Central memory CD4-positive, alpha-beta T cell (primary cell): ENCODE results near the gene GGA1.

ENCODE experiments used
- DNase-seq: peaks from one replicate; pipeline ENCODE4 v3.0.0; 2022

The GGA1 gene

GRCh38 chr22:37631448-37632173, 23.0 kb downstream of the GGA1 start:
- DNase-seq, result no peak

- no peak for DNase-seq
Measured at GRCh38 chr22:37632174-37633088, 23.8 kb downstream of the GGA1 start.

DNA sequence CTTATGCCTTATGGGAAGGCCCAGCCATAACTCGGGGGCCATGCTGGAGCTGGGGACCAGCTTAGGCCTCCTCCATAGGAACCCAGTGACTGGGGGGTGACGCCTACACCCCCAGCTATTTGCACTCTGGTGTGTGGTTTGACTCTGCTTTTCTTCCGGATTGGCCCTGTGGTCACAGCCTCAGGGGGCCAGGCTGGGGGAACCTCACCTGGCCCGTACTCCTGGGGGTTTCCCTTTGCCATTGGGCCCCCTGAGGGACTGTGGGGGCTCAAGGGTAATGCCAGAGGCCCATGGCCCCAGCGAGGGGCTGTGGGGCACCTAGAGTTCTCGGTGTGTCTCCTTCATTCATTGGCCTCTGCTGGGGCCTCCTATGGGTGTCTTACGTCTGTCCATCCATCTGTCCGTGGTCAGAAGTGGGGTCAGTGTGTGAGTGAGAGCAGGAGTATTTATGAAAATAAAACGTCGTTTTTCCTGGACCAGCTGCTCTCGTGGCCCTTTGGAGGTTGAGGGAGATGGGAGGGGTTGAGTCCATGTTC, 24.5 kb downstream of the GGA1 start:
- DNase-seq, result peak; percentile 39

DNA sequence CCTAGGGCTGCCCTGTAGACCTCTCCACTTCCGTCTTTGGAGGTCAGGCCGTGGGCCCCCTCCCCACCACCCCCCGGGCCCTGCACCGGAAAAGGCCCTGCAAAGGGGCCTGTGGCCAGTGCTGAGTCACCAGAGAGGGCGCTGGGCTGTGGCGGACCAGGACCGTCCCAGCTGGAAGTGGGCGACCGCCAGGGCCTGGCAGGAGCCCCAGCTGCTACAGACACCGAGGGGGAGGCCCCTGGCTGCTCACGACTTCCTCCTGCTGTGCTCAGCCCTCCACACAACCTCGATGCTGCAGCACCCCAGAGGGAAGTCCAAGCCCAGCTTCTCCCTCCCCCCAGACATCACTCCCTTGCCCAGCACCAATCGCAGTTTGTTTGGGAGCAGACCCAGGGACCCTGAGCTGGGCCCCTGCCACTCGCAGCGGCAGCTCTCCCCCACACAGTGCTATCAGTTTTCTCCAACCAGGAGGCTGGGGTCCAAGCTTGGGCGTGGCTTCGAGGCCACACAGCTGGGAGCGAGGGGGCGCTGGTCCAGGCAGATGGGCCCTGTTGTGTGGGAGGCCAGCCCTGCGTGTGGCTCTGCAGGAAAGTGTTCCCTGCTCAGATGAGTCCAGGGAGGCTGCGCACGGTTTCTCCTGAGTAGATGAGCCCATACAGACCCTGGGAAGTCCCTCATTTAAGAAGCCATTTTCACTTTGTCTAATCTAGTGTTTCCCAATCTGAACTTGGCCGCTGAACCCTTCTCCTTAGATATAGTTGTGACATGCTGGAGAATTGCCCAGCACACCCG, 25.2 kb downstream of the GGA1 start:
- peak; percentile 42 for DNase-seq

- no peak for DNase-seq
Measured at GRCh38 chr22:37634417-37634924, 25.8 kb downstream of the GGA1 start.

DNA sequence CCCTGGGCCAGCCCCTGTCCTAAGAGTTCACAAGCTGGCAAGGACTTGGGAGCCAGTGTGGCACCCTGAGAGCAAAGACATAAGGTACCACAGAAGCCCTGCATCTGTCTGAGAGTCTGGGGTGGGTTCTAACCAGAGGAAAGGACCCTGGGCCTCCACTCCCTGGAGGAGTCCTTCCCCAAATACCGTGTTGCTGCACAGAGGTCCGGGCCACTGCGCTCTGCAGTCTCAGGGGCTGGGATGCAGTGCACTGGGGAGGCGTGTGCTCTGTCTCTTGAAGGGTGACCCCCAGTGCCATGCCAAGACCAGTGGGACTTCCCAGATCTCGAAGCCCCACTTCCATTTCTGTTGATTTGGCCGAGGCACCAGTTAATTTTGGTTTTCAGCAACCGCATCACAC, 26.5 kb downstream of the GGA1 start:
- DNase-seq, result no peak

DNA sequence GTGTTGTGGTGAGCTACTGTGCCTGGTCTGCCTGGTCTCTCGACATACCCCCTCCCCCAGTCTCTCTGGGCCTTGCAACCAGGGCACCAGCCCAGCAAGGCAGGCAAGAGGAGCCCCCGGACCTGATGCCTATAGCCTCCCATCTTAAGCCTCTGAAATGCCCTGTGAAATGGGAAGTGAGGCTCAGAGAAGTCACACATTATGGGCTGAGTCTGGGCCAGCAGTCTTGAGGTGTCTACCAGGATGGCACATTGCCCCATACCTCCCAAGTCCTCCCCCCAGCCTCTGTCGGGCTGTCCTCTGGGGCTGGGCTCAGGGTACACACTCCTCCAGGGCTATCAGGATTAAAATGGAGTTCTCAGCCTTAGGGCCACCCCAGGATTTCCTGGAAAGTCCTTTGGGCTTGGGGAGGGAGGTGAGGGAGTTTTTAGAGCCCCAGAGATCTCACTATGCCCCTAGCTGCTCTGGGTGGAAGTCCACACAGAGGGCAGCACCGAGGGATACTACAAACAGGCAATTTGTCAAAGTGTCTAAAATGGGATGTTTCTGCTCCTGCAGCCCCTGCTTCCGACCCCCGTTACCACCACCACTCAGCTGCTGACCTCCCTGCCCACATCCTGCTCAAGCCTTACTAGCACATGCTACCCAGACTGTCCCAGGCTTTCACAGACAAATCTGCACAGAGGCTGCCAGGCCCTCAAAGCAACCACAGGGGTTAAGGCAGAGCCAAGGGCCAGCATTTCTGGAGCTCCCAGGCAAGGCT, 27.7 kb downstream of the GGA1 start:
- DNase-seq, result no peak

- no peak for DNase-seq
Measured at GRCh38 chr22:37636949-37637273, 28.3 kb downstream of the GGA1 start.

DNA sequence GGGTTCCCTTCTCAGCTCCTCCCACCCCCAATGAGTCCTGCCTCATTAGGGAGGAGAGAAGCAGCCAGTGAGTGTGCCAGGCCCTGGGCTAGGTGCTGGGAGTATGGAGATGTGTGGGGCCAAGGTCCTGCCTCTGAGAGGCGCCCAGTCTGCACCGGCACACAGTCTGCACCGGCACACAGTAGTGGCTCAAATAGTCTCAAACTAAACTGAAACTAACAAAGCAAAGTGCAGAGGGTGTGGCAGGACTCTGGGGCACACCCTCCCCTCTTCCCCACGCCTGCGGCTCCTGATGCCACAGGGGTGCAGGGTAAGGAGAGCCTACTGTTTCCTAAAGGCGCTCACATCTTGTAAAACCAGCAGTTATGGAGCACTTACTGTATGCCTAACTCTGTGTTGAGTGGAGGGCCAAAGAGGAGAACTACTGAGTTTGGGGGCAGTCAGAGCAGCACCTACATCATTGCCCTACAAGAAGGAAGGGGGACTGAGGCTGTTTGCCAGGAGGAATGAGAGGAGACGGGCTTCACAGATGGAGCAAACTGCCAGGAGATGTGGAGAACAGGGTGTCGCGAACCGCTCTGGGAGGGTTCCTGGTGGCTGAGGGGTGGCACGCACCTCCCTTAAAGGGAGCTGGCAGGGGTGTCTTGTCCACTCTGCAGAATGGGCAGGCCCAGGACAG, 29.9 kb downstream of the GGA1 start:
- DNase-seq, result peak; percentile 41

GRCh38 chr22:37639070-37639760, 30.6 kb downstream of the GGA1 start, which contains the start of gene SH3BP1:
TSS of gene SH3BP1 (plus strand) at chr22:37639669. CDS start at chr22:37639788, 119 bp downstream.
- peak; percentile 54 for DNase-seq

GRCh38 chr22:37639771-37640590, 31.3 kb downstream of the GGA1 start:
- no peak for DNase-seq

GRCh38 chr22:37640591-37641560, 32.2 kb downstream of the GGA1 start:
- no peak for DNase-seq

GRCh38 chr22:37641561-37641949, 32.9 kb downstream of the GGA1 start:
- DNase-seq, result no peak

DNA sequence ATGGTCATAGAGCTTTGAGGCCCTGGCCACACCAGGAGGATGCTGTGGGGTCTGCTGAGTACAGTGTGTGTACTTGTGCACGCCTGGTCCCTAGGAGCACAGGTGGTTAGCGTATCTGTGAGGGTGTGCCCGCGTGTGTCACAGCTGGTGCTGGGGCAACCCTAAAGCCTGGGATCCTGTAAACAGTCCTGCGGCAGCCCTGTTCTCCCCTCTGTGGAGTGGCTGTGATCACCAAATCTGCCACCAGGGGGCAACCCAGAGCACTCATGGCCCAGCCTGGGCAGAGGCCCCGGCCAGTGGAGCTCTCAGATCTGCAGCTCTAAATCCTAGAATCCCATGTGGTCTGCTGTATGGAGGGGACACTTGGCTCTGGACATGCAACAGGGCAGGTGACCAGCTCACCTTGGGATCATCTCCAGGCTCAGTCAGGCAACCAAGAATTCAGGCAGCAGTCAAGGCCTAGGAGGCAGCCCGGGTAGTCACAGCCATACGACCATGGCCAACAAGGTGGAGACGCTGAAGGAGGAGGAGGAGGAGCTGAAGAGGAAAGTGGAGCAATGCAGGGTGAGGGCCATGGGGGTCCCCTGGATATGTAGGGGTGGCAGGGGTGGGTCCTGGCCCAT, 34.7 kb downstream of the GGA1 start:
- DNase-seq, result peak; percentile 73

DNA sequence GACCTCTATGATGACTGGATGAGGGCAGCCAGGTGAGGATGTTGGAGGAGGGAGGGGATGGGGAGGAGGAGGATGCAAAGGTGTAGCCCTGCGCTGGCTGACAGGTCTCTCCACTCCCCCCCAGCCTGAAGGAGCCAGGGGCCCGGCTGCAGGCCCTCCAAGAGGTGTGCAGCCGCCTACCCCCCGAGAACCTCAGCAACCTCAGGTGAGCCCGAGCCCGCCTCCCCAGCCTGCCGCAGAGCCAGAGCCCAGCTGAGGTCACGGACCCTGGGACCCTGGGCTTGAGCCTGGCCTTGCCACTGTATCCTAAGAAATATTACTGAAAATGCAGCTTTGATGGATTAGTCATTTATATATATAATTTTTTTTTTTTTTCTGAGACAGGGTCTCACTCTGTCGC, 38.7 kb downstream of the GGA1 start:
- DNase-seq, result no peak

DNA sequence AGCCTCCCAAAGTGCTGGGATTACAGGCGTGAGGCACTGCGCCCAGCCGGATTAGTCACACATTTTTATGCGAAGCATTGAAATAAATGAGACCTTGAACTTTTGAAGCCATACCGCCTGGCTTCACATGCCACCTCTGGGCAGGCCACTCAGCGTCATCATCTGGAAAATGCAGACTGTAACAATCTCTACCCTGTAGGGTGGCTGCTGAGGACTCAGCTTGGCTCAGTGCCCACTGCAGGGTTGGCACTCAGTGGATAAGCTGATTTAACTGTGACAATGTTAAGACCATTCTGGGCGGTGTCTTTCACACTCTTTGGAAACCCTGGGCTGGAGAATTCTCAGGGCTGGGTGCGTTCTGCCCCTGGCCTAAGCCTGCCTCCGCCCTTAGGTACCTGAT, 39.3 kb downstream of the GGA1 start:
- DNase-seq, result no peak

- no peak for DNase-seq
Measured at GRCh38 chr22:37650463-37651136, 42.0 kb downstream of the GGA1 start.
